T-cell (primary cell): ENCODE measurements around the gene PRDM8. TPM values are rescaled to one million over a fixed set of nuclear protein-coding genes. Genes with fewer than 3 reads are reported as not detected.

Source experiments
- ATAC-seq, 4 experiments: fragments of 200-7000 bp in 3 of 4; fragments of 150-1000 bp in 1 of 4; cut with Tn5 transposase; replicated peaks in 1 of 4; 1 replicate in 3 of 4; 2 replicates in 1 of 4; pipeline ENCODE4 v1.10.0; 2021; ENCODE audit warnings: moderate library complexity in 3 of 4, mild to moderate bottlenecking in 2 of 4, moderate number of reproducible peaks in 1 of 4
- CTCF ChIA-PET, 2 donors: fragments of 300-600 bp; sonication (Branson Sonifier 250); formaldehyde crosslinking; loops; one replicate each; lab custom pipeline; 2022; ENCODE audit warnings: antibody characterized with exemption in 2 of 2; lab: Charles Lee
- POLR2A ChIA-PET, 2 donors: fragments of 300-600 bp; sonication (Branson Sonifier 250); formaldehyde crosslinking; loops; one replicate each; lab custom pipeline; 2022; ENCODE audit warnings: antibody characterized with exemption in 2 of 2; lab: Charles Lee
- DNase-seq, 35 experiments: peaks; one replicate each; pipeline versions ENCODE4 v3.0.0 to v3.0.0-alpha.2; 2013 to 2023
- H3K27ac ChIP-seq: one replicate; pipeline ENCODE4 v1.5.1; 2013; ENCODE audit warnings: low read length
- H3K27me3 ChIP-seq, 2 experiments: replicated peaks in 1 of 2; 1 replicate in 1 of 2; 2 replicates in 1 of 2; pipeline versions ENCODE4 v1.6.1 to v1.7.0; 2013; ENCODE audit warnings: low read length in 1 of 2, mixed read lengths in 1 of 2; ENCODE audit not compliant: control insufficient read depth in 2 of 2, insufficient read depth in 2 of 2; ENCODE audit errors: extremely low read depth in 1 of 2
- H3K36me3 ChIP-seq, 2 donors: 1 replicate in 1 of 2; 2 replicates in 1 of 2; pipeline versions ENCODE4 v1.6.1 to v1.7.0; 2013; ENCODE audit warnings: low read length in 1 of 2; ENCODE audit not compliant: control insufficient read depth in 2 of 2, insufficient read depth in 1 of 2; ENCODE audit errors: extremely low read depth in 1 of 2
- H3K4me1 ChIP-seq, 2 experiments: 1 replicate in 1 of 2; 2 replicates in 1 of 2; pipeline versions ENCODE4 v1.6.1 to v1.7.0; 2013; ENCODE audit warnings: low read length in 2 of 2, mixed read lengths in 1 of 2; ENCODE audit not compliant: insufficient read depth in 2 of 2, control insufficient read depth in 1 of 2; ENCODE audit errors: extremely low read depth in 1 of 2
- H3K4me3 ChIP-seq, 2 donors: 1 replicate in 1 of 2; 2 replicates in 1 of 2; pipeline versions ENCODE4 v1.5.1 to v1.7.0; 2013; ENCODE audit warnings: mild to moderate bottlenecking in 2 of 2, low read length in 1 of 2, moderate library complexity in 1 of 2; ENCODE audit not compliant: control insufficient read depth in 1 of 2; ENCODE audit errors: extremely low read depth in 1 of 2
- H3K9me3 ChIP-seq: 2 replicates; pipeline ENCODE4 v1.7.0; 2013
- H3K27ac Mint-ChIP-seq, 2 donors: one replicate each; pipeline ENCODE4 v1.8.0; 2020 to 2021; ENCODE audit warnings: mild to moderate bottlenecking in 2 of 2, mixed read lengths in 2 of 2
- H3K27me3 Mint-ChIP-seq, 2 donors: one replicate each; pipeline ENCODE4 v1.8.0; 2021 to 2022; ENCODE audit warnings: mixed read lengths in 2 of 2
- H3K36me3 Mint-ChIP-seq: one replicate; pipeline ENCODE4 v1.8.0; 2021; ENCODE audit warnings: mixed read lengths
- H3K4me1 Mint-ChIP-seq, 3 donors: one replicate each; pipeline ENCODE4 v1.8.0; 2020 to 2022; ENCODE audit warnings: mixed read lengths in 3 of 3, mild to moderate bottlenecking in 1 of 3
- H3K4me3 Mint-ChIP-seq, 3 donors: one replicate each; pipeline ENCODE4 v1.8.0; 2020 to 2022; ENCODE audit warnings: mild to moderate bottlenecking in 3 of 3, mixed read lengths in 3 of 3, moderate library complexity in 3 of 3
- H3K9me3 Mint-ChIP-seq, 3 donors: one replicate each; pipeline ENCODE4 v1.8.0; 2020 to 2022; ENCODE audit warnings: mixed read lengths in 3 of 3
- WGBS: methylation state at CpG from one replicate; pipeline ENCODE4 v1.1.5; 2013; ENCODE audit warnings: missing lambda C conversion rate; ENCODE audit not compliant: insufficient coverage; 5-methylcytosine and 5-hydroxymethylcytosine counted together
- total RNA-seq, 35 experiments: library from RNA in 6 of 35; stranded (reverse) in 6 of 35; fragments of 120-200 nt in 1 of 35; gene quantifications; one replicate each; pipeline versions ENCODE4 v1.2.1 to v1.2.4 and lab custom pipeline; 2013 to 2026

PRDM8 gene
- total RNA-seq, 5 donors from 2014 or later (not counting 1 experiment from before 2014, with no cell fraction given) = 10.5 to 18.7 (median 14.1) TPM

DNA sequence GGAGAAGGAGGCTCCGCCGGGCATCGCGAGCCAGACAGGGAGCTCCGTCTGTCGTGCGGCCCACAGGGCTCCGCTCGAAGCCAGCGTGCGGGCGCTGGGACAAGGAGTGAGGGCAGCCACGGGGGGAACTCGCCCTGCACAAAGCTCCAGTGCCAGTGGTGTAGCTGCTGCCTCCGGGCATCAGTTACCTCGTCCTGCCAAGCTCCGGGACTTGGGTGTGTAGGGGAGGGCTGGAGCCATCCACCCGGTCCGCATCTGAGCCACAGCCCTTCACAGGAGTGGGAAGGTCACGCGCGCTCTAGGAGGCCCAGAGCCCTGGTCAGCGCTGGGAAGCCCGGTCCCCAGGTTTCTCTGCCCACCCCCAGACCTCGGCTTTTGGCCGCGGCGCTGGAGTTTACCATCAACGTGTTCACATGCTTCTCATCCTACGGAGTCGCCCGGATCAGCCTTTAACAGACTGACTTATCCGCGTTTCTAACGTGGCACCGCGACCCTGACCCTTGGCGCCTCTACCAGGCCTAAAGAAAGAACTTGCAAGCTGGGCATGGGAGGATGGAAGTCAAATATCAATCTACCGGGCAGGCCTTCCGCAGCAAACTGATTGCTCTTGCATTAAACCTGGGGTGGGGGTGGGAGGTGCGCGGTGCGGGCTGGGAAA, 8.4 kb upstream of the PRDM8 start:
- 83% methylated on average over 38 of the region's 43 CpGs for WGBS
- peaks cover 23 to 28% (median 23%) of the 10 kb centered on the region in 3 donors for H3K4me1 Mint-ChIP-seq
- POLR2A ChIA-PET = interaction anchor here in 1 of 2 donors (0.6 kb wide), 1 partner anchor 133 kb away, joined by 8 read pairs; no protein-coding TSS in a partner anchor

DNA sequence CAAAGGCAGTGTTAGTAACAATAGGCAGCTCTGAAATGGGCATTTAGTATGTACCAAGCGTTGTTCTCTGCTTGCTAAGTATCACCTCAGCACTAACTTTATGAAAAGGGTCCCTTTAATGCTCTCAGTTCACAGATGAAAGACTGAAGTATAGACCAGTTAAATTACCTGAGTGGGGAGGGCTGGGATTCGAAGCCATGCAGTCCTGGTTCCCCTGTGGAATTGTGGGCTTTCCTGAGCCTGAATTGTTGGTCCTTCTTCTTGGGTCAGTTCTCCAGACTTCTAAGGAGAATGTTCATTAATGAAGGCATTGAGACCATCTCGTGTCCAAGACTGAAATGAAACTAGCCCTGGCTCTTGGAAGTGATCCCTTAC, 7.7 kb upstream of the PRDM8 start:
- H3K4me3 Mint-ChIP-seq = no peak overlapping the region
- no peaks in the 10 kb centered on the region for H3K9me3 Mint-ChIP-seq
- DNase-seq = no peak
- Histone ChIP-seq H3K27ac (no peak overlapping the region), H3K4me1 (peaks cover 5 to 14% of the 10 kb centered on the region in 2 experiments), H3K4me3 (no peak overlapping the region), H3K9me3 (no peaks in the 10 kb centered on the region), H3K27me3 (peaks cover 0 to 11% of the 10 kb centered on the region in 2 experiments), H3K36me3 (no peaks in the 10 kb centered on the region)
- POLR2A ChIA-PET = no interaction called here
- H3K4me1 Mint-ChIP-seq = peaks cover 21 to 24% (median 22%) of the 10 kb centered on the region in 3 donors
- ATAC-seq = no peak
- H3K27ac Mint-ChIP-seq = no peak overlapping the region
- H3K36me3 Mint-ChIP-seq = peaks cover 32% of the 10 kb centered on the region
- H3K27me3 Mint-ChIP-seq = peaks cover 0 to 7% of the 10 kb centered on the region in 2 donors
- CTCF ChIA-PET = interaction anchor here in 1 of 2 donors (1.5 kb wide), 1 partner anchor 16 kb away, joined by 4 read pairs; no protein-coding TSS in a partner anchor
- 63% methylated on average over 3 of the region's 3 CpGs for WGBS

More for the DNA sequence above, 8.4 kb upstream of the PRDM8 start:
- no peak overlapping the region for H3K4me3 ChIP-seq
- H3K9me3 ChIP-seq = no peaks in the 10 kb centered on the region
- H3K27ac ChIP-seq = no peak overlapping the region
- CTCF ChIA-PET = interaction anchor here (1.0 to 1.5 kb wide), 2 partner anchors 13 to 16 kb away, joined by 3 to 4 read pairs; no protein-coding TSS in a partner anchor
- Mint-ChIP-seq H3K9me3 (no peaks in the 10 kb centered on the region), H3K4me3 (no peak overlapping the region), H3K27ac (no peak overlapping the region), H3K27me3 (peaks cover 0 to 6% of the 10 kb centered on the region in 2 donors), H3K36me3 (peaks cover 30% of the 10 kb centered on the region)
- H3K27me3 ChIP-seq = peaks cover 0 to 11% of the 10 kb centered on the region in 2 experiments
- H3K4me1 ChIP-seq = peaks cover 5 to 14% of the 10 kb centered on the region in 2 experiments
- H3K36me3 ChIP-seq = no peaks in the 10 kb centered on the region
- no peak for ATAC-seq
- no peak for DNase-seq

DNA sequence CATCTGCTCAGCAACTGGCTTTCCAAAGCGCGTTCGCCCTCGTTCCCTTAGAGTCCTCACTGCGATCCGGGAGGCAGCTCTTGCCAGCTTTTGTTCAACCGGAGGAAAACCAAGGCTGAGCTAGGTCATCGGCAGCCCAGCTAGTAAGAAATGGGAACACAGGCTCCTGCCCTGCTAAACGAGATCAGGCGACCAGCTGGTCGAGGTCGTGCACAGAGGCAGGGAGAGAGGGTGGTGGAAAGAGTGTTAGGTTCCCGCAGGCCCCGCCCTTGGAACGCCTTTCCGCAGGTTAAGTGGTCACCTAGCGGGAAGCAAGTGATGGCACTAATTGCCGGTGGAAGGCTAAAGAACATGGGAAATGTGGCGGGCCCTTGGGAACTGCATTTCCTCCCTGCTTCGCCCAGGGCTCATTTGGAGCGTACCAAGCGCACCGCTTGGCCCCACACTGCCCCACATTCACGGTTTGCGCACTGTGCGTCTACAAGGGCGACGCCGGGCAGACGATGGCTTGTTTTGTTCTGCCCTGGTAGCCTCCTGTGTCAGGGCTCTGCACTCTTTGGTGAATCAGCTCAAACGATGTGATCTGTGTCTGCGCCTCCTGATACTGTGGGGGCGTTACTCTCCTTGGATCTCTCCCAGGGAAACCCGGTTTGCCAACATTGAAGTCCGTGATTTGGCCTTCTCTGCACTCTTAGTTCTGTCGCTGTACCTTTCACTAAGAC, 7.2 kb upstream of the PRDM8 start:
- Mint-ChIP-seq H3K4me1 (peaks cover 17 to 20% (median 18%) of the 10 kb centered on the region in 3 donors), H3K4me3 (no peak overlapping the region), H3K36me3 (peaks cover 34% of the 10 kb centered on the region), H3K9me3 (no peaks in the 10 kb centered on the region), H3K27me3 (peaks cover 1 to 7% of the 10 kb centered on the region in 2 donors), H3K27ac (no peak overlapping the region)
- peaks cover 0 to 11% of the 10 kb centered on the region in 2 experiments for H3K27me3 ChIP-seq
- 91% methylated on average over 36 of the region's 36 CpGs for WGBS
- DNase-seq (no peak), ATAC-seq (no peak)
- CTCF ChIA-PET = interaction anchor here in 1 of 2 donors (1.5 kb wide), 1 partner anchor 17 kb away, joined by 4 read pairs; no protein-coding TSS in a partner anchor
- H3K27ac ChIP-seq = no peak overlapping the region
- POLR2A ChIA-PET = no interaction called here
- H3K9me3 ChIP-seq = no peaks in the 10 kb centered on the region
- H3K36me3 ChIP-seq = no peaks in the 10 kb centered on the region
- H3K4me1 ChIP-seq = peaks cover 5 to 9% of the 10 kb centered on the region in 2 experiments
- H3K4me3 ChIP-seq = no peak overlapping the region

DNA sequence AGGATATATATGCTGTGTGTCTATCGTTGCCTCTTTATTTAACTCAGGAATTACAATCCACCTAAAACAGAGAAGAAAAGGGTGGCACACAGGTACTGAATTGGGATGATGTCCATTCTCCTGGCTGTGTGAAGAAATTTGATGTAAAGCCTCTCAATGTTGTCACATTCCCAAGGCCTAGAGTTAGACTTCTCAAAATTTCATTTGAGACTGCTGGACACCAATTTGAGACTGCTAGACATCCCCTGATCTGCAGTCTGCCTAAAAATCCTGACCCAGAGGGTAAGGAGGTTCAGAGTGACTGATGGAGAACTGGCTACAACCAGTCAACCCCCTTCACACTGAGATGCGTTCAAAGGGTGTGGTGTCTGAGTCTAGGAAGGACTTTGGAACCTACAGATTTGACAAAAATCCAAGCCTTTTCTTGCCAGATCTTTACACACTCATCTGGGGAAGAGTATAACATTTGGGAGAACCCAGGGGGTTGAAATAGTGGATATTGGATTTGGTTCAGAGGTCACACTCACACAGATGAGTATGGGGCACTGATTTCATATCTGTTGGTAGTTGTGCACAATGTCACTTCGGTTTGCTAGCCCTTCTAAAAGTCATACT, 4.9 kb upstream of the PRDM8 start:
- CTCF ChIA-PET = no interaction called here
- H3K27me3 ChIP-seq = peaks cover 0 to 23% of the 10 kb centered on the region in 2 experiments
- ATAC-seq = no peak

DNA sequence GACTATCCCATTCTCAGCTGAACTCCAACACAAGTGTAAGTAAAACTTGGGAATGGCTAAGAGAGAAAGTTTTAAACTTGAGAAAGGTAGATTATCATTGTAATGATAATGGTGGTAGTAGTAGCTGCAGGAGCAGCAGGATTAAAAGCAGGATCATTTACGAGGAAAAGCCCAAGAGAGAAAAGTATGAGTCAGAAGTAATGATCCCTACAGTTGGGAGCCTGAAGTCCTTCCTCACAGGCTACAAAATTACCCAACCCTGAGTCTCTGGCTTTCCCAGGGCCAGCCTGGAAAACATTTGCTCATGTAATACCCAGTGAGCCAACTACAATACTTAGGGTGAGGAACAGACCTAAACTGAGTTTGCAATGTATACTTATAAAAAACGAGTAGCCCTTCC, 4.4 kb upstream of the PRDM8 start:
- Mint-ChIP-seq H3K4me3 (no peak overlapping the region), H3K4me1 (peaks cover 19 to 26% (median 24%) of the 10 kb centered on the region in 3 donors), H3K9me3 (no peaks in the 10 kb centered on the region), H3K27me3 (peaks cover 13 to 18% of the 10 kb centered on the region in 2 donors), H3K36me3 (peaks cover 48% of the 10 kb centered on the region), H3K27ac (no peak overlapping the region)
- ChIA-PET POLR2A (no interaction called here), CTCF (no interaction called here)
- no peak overlapping the region for H3K4me3 ChIP-seq
- no CpG with 5 or more reads among the region's 2 CpGs for WGBS
- peaks cover 0 to 26% of the 10 kb centered on the region in 2 experiments for H3K27me3 ChIP-seq
- no peak overlapping the region for H3K27ac ChIP-seq
- no peak for ATAC-seq
- no peaks in the 10 kb centered on the region for H3K9me3 ChIP-seq
- H3K4me1 ChIP-seq = peaks cover 8 to 22% of the 10 kb centered on the region in 2 experiments
- no peak for DNase-seq
- no peaks in the 10 kb centered on the region for H3K36me3 ChIP-seq

More for the DNA sequence above, 4.9 kb upstream of the PRDM8 start:
- Histone ChIP-seq H3K27ac (no peak overlapping the region), H3K36me3 (no peaks in the 10 kb centered on the region), H3K4me1 (peaks cover 3 to 16% of the 10 kb centered on the region in 2 experiments), H3K4me3 (no peak overlapping the region), H3K9me3 (no peaks in the 10 kb centered on the region)
- H3K27me3 Mint-ChIP-seq = peaks cover 9 to 14% of the 10 kb centered on the region in 2 donors
- no peak for DNase-seq
- POLR2A ChIA-PET = no interaction called here
- no peak overlapping the region for H3K4me3 Mint-ChIP-seq
- no peaks in the 10 kb centered on the region for H3K9me3 Mint-ChIP-seq
- peaks cover 45% of the 10 kb centered on the region for H3K36me3 Mint-ChIP-seq
- no peak overlapping the region for H3K27ac Mint-ChIP-seq
- peaks cover 13 to 21% (median 21%) of the 10 kb centered on the region in 3 donors for H3K4me1 Mint-ChIP-seq
- WGBS = no CpG with 5 or more reads among the region's 3 CpGs
